ENCODE measurements around the gene GFPT2.

GFPT2 gene

DNA sequence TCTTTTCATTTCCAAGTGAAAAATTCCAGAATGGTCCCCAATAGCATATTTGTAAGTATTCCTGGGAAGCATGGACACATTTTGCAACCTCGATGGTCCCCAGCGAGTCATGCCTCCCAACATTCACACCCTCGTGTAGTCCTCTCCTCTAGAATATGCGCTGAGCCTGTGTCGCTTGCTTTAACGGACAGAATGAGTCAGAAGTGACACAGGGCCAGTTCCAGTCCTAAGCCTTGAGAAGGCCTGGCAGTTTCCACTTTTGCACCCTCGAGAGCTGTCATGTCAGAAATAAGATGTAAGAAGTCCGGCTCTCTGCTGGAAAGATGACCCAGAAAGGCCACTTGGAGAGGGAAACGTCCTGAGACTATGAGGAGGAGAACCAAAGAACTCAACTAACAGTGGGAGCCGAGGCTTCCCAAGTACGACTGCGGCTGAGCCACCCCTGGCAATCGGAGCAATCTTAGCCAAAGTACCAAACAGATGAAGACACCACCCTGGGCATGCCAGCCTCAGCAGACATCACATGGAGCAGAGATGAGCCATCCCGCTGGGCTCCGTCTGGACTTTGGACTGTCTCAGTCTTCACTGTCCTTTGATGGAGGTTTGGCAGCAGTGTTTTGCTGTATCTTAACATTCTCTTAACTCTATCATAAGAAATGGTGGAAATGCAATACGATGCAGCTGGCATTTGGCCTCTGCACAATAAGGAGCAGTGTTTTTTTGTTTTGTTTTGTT, 42.6 kb upstream of the GFPT2 start:
- DNase-seq (ENCODE audit: extremely low read depth, low read depth) = no peak
- H3K4me3 ChIP-seq (replicated peaks; ENCODE audit: low read depth, low read length) = no peak overlapping the region
- TF ChIP-seq, protein P1, sequence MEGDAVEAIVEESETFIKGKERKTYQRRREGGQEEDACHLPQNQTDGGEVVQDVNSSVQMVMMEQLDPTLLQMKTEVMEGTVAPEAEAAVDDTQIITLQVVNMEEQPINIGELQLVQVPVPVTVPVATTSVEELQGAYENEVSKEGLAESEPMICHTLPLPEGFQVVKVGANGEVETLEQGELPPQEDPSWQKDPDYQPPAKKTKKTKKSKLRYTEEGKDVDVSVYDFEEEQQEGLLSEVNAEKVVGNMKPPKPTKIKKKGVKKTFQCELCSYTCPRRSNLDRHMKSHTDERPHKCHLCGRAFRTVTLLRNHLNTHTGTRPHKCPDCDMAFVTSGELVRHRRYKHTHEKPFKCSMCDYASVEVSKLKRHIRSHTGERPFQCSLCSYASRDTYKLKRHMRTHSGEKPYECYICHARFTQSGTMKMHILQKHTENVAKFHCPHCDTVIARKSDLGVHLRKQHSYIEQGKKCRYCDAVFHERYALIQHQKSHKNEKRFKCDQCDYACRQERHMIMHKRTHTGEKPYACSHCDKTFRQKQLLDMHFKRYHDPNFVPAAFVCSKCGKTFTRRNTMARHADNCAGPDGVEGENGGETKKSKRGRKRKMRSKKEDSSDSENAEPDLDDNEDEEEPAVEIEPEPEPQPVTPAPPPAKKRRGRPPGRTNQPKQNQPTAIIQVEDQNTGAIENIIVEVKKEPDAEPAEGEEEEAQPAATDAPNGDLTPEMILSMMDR (IDR thresholded peaks at IDR 0.05; ENCODE audit: low read depth, low read length, missing control alignments) = no peak

DNA sequence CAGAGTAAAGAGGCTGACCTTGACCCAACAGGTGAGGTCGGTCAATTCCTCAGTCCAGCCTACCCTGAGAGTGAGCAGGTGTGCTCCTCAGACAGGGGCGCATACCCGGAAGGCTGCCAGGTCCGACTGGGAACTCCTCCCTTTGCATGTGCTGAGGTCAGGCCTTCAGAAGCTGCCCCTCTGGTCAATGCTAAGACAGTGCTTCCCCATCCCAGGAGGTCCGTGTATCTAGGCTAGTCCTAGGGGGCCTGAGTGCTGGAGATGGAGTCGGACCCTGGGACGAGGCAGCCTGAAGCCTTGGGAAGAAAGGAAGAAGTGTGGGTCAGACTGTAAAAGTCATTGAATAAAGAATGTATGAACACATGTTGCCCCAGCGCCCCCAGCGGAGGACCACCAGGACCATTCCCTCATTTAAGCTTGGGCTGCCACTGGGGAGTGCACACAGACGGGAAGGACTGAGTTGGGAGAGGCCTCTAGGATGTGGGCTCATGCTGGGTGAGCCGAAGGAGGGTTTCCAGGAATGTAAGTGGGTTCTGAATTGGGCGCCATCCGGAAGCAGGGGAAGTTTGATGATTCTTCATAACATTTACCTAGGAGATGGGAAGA, 41.0 kb upstream of the GFPT2 start:
- TF ChIP-seq, protein P1 (IDR thresholded peaks at IDR 0.05; ENCODE audit: low read depth, low read length, missing control alignments) = no peak
- no peak for DNase-seq (ENCODE audit: extremely low read depth, low read depth)
- H3K4me3 ChIP-seq (replicated peaks; ENCODE audit: low read depth, low read length) = no peak overlapping the region

DNA sequence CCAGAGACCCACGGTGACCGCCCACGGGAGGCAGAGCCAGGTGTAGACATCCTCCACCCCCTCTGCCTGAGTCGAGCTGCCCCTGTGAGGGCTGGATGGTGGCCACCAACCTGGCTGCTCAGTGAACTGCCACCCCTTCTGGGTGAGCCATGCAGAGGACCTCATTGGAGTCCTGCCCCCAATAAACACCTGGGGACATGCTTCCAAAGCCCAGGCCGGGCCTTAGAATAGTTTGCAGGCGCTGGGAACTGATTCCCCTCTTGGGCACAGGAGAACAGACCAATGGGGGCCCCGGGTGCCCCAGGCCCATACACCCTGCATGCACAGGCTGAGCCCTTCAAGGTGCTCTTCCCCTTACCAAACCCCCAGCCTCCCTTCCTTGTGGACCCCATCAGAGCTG, 38.1 kb upstream of the GFPT2 start:
- no peak overlapping the region for H3K4me3 ChIP-seq (replicated peaks; ENCODE audit: low read depth, low read length)
- no peak for DNase-seq (ENCODE audit: extremely low read depth, low read depth)
- TF ChIP-seq, protein P1 (IDR thresholded peaks at IDR 0.05; ENCODE audit: low read depth, low read length, missing control alignments) = no peak

DNA sequence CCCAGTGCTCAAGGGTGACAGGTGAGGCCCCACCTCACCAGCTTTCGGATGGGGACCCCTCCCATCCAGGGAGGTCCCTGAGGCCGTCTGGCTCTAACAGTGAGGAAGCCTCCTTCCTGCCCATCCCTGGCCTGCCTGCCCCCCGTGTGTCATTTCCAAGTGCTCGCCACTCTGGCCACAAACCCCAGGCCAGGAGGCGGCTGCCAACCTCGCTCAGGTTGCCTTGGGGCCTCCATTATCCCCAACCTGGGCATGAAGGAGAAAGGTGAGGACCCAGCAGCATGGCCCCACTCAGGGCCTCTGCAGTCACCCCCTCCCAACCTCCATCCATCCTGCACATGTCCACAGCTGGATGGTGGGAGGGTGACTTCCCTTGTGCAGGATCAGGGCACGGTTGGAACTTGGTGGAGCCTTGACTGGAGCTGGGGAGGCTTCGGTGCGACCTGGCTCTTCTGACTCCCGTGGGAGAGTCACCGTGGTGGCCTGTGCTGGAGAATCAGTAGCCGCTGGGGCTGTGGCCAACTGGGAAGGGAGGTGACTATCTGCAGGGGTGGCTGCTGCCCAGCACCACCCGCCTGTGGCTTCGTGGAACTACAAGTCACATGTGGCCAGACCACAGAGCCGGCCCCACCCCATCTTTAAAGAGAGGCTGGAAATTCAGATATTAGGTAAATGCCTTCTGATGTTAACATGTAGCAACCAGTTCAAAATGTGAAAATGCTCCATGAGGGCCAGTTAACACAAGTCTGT, 37.5 kb upstream of the GFPT2 start:
- DNase-seq (ENCODE audit: extremely low read depth, low read depth) = no peak
- H3K4me3 ChIP-seq (replicated peaks; ENCODE audit: low read depth, low read length) = no peak overlapping the region
- TF ChIP-seq, protein P1 (IDR thresholded peaks at IDR 0.05; ENCODE audit: low read depth, low read length, missing control alignments) = no peak

DNA sequence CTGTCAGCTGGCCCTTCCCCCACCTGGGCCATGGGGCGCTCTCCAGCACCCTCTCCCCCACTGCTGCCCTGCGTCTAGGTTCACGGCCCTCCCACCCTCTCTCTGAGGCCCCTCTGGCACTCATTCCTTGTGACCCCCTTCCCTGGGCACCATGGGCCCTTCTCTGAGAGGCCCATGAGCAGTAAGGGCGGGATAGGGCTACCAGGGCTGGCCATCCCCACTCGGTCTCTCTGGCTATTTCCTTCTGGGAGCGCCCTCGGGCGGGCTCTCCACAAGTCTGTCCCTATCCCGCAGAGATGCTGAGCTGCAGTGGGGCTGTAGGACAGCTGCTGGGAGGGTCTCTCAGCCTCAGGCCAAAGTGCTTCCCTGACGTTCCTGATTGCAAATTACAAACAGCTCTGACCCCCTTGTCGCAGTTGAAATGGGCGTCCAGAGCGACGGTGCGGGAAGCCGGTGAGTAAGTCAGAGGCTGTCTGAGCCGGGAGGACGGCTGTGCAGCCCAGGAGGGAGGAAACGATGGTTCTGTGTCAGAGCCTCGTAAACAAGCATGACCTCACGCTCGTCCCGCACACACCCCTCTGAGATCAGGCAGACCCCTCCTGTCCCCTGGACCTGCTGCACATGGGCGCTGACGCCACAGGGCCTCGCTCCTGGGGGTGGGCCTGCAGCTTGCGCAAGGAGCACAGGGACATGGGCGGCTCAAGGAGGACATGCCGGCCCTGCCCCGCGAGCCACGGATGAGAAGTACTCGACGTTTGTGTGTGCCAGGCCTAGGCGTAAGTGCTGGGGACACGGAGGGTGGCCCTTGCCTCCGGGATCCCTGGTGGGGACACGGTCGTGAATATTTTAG, 36.3 kb upstream of the GFPT2 start:
- TF ChIP-seq, protein P1 (IDR thresholded peaks at IDR 0.05; ENCODE audit: low read depth, low read length, missing control alignments) = no peak
- no peak overlapping the region for H3K4me3 ChIP-seq (replicated peaks; ENCODE audit: low read depth, low read length)

DNA sequence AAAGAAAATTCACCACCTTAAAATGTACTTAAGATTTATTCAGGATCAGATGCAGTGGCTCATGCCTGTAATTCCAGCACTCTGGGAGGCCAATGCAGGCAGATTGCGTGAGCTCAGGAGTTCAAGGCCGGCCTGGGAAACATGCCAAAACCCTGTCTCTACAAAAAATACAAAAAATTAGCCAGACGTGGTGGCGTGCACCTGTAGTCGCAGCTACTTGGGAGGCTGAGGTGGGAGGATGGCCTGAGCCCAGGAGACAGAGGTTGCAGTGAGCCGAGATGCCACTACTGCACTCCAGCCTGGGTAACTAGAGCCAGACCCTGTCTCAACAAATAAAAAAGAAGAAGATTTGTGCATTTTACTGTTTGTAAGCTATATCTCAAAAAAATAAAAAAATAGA, 34.7 kb upstream of the GFPT2 start:
- DNase-seq (ENCODE audit: extremely low read depth, low read depth) = no peak
- TF ChIP-seq, protein P1 (IDR thresholded peaks at IDR 0.05; ENCODE audit: low read depth, low read length, missing control alignments) = no peak

More for the DNA sequence above, 36.3 kb upstream of the GFPT2 start:
- no peak for DNase-seq (ENCODE audit: extremely low read depth, low read depth)

More for the DNA sequence above, 34.7 kb upstream of the GFPT2 start:
- no peak overlapping the region for H3K4me3 ChIP-seq (replicated peaks; ENCODE audit: low read depth, low read length)

Measured in HFF-Myc (cell line).